Pancreas (tissue), 10 donors: ENCODE data around the gene NLGN1. TPM values are rescaled to one million over a fixed set of nuclear protein-coding genes. Genes with fewer than 3 reads are reported as not detected.

Experiments used
- ATAC-seq, 4 donors: fragments of 200-7000 bp; cut with Tn5 transposase; one replicate each; pipeline versions ENCODE4 v1.8.0 to v1.9.1; 2020; ENCODE audit warnings: mild to moderate bottlenecking in 4 of 4, moderate library complexity in 4 of 4
- DNase-seq, 6 donors: peaks; one replicate each; pipeline ENCODE4 v3.0.0-alpha.2; 2020
- FAIRE-seq: peaks from 2 replicates; lab custom pipeline; 2012; peaks lifted over from hg19 to GRCh38; lab: Jason Lieb, UNC
- H3K27ac ChIP-seq, 4 donors: fragments of 200-600 bp; sonication (generic); 1 replicate in 3 of 4; 2 replicates in 1 of 4; pipeline versions ENCODE4 v1.5.0 to v1.8.0; 2020
- H3K27me3 ChIP-seq, 4 donors: fragments of 200-600 bp; one replicate each; pipeline ENCODE4 v1.8.0; 2021
- H3K36me3 ChIP-seq, 3 donors: fragments of 200-600 bp; sonication (generic) in 1 of 3; one replicate each; pipeline versions ENCODE4 v1.5.0 to v1.8.0; 2020 to 2021
- H3K4me1 ChIP-seq, 3 donors: fragments of 200-600 bp; one replicate each; pipeline ENCODE4 v1.8.0; 2021
- H3K4me3 ChIP-seq, 4 donors: fragments of 200-600 bp; sonication (generic) in 2 of 4; one replicate each; pipeline versions ENCODE4 v1.5.0 to v1.8.0; 2020 to 2021
- H3K9me3 ChIP-seq, 4 donors: fragments of 200-600 bp; one replicate each; pipeline ENCODE4 v1.8.0; 2021
- CTCF ChIP-seq, 4 donors: fragments of 200-600 bp; sonication (generic) in 3 of 4; IDR thresholded peaks; one replicate each; pipeline versions ENCODE4 v1.5.0 to v1.8.0; 2021; ENCODE audit warnings: antibody characterized with exemption in 4 of 4
- WGBS, 2 donors: extraction: QIAGEN DNeasy Blood & Tissue Kit; methylation state at CpG; one replicate each; pipeline ENCODE4 v1.1.7; 2013; 5-methylcytosine and 5-hydroxymethylcytosine counted together
- intact Hi-C, 3 donors: fragments of 100-400 bp; cut with DNase I; formaldehyde crosslinking; loops; one replicate each; pipeline versions ENCODE4 v1.11.1 to v1.14.2; 2022
- polyA plus RNA-seq, 2 donors: library from polyadenylated mRNA; stranded (reverse); fragments of 200-250 nt; gene quantifications; one replicate each; pipeline ENCODE4 v1.2.3, GENCODE V29; 2013
- total RNA-seq, 6 donors: library from RNA; stranded (reverse); fragmentation: NEBNext Ultra II Directional in 4 of 6; extraction: Animal tissue kit (Norgen Biotek cat#: 25700) in 4 of 6; gene quantifications; one replicate each; pipeline versions ENCODE4 v1.2.1 to v1.2.4, GENCODE V29; 2021 to 2023
- donor health status: healthy with polysubstance abuse.
- donor health status: DM: no; HTN: no; CAD: no; lungs with moderate emphysema.
- donor health status: DM: no; HTN: no; CAD: no.
- donor health status: control.
- donor health status: control.
- donor health status: Bipolar disorder and iron deficiency.
- donor health status: DM: yes; HTN: yes; CAD: no.
- donor health status: DM: no; HTN: no; CAD: no.
- donor health status: DM: no; HTN: no; CAD: no.
- donor health status: DM: yes; HTN: yes; CAD: no.

The NLGN1 gene
- total and polyA plus RNA-seq, 8 donors = 0.49 to 2.3 (median 0.84) TPM

DNA sequence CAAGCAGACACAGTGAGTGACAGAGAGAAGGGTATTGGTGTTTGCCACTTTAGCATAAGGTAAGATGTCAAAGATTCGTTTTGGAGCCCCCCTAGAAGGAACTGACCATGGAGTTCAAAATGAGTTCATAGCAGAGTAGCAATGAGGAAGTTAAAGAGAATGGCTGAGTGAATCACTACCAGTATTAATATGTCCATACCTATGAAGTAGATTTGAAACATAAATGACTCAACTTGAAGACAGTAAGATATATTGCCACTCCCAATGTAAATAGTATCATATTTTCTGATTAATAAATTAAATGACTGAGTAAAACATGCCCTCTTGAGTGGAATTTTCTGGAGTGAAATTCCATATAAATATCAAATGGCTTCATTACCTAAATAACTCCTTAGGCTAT is 675.1 kb downstream of the NLGN1 start:
- Histone ChIP-seq H3K27ac (no peak overlapping the region), H3K4me3 (no peak overlapping the region), H3K4me1 (no peaks in the 10 kb centered on the region), H3K36me3 (no peaks in the 10 kb centered on the region), H3K27me3 (no peaks in the 10 kb centered on the region), H3K9me3 (no peaks in the 10 kb centered on the region)
- TF ChIP-seq CTCF (IDR thresholded peaks at IDR 0.05) = no peak
- no peak for ATAC-seq
- DNase-seq = no peak
- 3 to 6% methylated on average over 1 of the region's 1 CpG for WGBS, 2 donors
- no peak for FAIRE-seq
- intact Hi-C loops = no loop called here

GRCh38 chr3:174083706-174084105 is 686.2 kb downstream of the NLGN1 start:
- Histone ChIP-seq H3K4me1 (no peaks in the 10 kb centered on the region), H3K9me3 (no peaks in the 10 kb centered on the region), H3K27me3 (no peaks in the 10 kb centered on the region), H3K36me3 (no peaks in the 10 kb centered on the region), H3K27ac (no peak overlapping the region), H3K4me3 (no peak overlapping the region)
- TF ChIP-seq CTCF (IDR thresholded peaks at IDR 0.05) = no peak
- FAIRE-seq (no peak), DNase-seq (no peak), ATAC-seq (no peak)
- intact Hi-C loops = no loop called here
- WGBS, 2 donors = 63 to 79% methylated on average over 3 of the region's 3 CpGs

- Histone ChIP-seq H3K27me3 (peaks cover 0 to 7% (median 0%) of the 10 kb centered on the region in 4 donors), H3K9me3 (no peaks in the 10 kb centered on the region), H3K4me1 (no peaks in the 10 kb centered on the region), H3K4me3 (no peak overlapping the region), H3K27ac (no peak overlapping the region), H3K36me3 (no peaks in the 10 kb centered on the region)
- FAIRE-seq (no peak), ATAC-seq (no peak), DNase-seq (no peak)
- intact Hi-C loops = no loop called here
- WGBS, 2 donors = 21 to 44% methylated on average over 2 of the region's 2 CpGs
- no peak for TF ChIP-seq CTCF (IDR thresholded peaks at IDR 0.05)
Observed at GRCh38 chr3:174089592-174089991, 692.0 kb downstream of the NLGN1 start.

DNA sequence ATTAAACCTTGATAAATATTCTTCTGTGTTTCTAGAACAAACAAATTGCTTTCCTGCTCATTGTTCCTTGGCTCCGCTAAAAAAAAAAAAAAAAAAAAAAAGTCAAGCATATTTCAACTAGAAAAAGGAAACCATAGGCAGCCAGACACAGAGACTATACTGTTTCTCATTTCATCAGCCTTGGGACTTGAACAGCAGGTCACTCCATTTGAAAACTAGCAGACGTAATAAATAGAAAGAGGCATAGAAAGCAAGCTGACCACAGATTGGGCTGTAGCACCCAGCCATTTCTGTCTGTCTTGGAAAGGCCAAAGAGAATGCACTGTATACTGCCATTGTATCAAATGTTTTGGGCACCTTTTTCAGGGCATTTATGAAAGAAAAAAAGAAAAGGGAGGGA is 697.1 kb downstream of the NLGN1 start:
- 70 to 80% methylated on average over 2 of the region's 2 CpGs for WGBS, 2 donors
- Histone ChIP-seq H3K4me1 (no peaks in the 10 kb centered on the region), H3K36me3 (no peaks in the 10 kb centered on the region), H3K27ac (no peak overlapping the region), H3K27me3 (peaks cover 0 to 7% (median 0%) of the 10 kb centered on the region in 4 donors), H3K9me3 (no peaks in the 10 kb centered on the region), H3K4me3 (no peak overlapping the region)
- no peak for ATAC-seq
- intact Hi-C loops = no loop called here
- TF ChIP-seq CTCF (IDR thresholded peaks at IDR 0.05) = no peak
- no peak for DNase-seq
- FAIRE-seq = no peak

- Histone ChIP-seq H3K27me3 (no peaks in the 10 kb centered on the region), H3K36me3 (no peaks in the 10 kb centered on the region), H3K4me3 (no peak overlapping the region), H3K9me3 (no peaks in the 10 kb centered on the region), H3K4me1 (no peaks in the 10 kb centered on the region), H3K27ac (no peak overlapping the region)
- no peak for DNase-seq
- no peak for TF ChIP-seq CTCF (IDR thresholded peaks at IDR 0.05)
- no peak for ATAC-seq
- intact Hi-C loops = no loop called here
- no peak for FAIRE-seq
- WGBS, 2 donors = 66 to 67% methylated on average over 3 of the region's 3 CpGs
Observed at GRCh38 chr3:174097686-174098085, 700.1 kb downstream of the NLGN1 start.
